GM21528 (cell line): ENCODE results near the gene HSDL2.
"Not testable (repeated sequence)": the region's sequence is repeated elsewhere in the genome, so short reads cannot be mapped to it uniquely, and the experiment has no call there.

ENCODE experiments used
- ATAC-seq: cut with Tn5 transposase; IDR thresholded peaks from one replicate; pipeline ENCODE4 v1.9.1; 2021; ENCODE audit warnings: mild to moderate bottlenecking, moderate library complexity; ENCODE audit not compliant: unreplicated experiment, low FRiP score

The HSDL2 gene

DNA sequence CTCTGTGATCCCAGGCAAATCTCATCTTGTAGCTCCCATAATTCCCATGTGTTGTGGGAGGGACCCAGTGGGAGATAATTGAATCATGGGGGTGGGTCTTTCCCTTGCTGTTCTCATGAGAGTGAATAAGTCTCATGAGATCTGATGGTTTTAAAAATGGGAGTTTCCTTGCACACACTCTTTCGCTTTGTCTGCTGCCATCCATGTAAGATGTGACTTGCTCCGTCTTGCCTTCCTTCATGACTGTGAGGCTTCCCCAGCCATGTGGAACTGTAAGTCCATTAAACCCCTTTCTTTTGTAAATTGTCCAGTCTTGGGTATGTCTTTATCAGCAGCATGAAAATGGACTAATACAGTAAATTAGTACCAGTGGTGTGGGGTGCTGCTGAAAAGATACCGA, 14.7 kb upstream of the HSDL2 start:
- not testable (repeated sequence) for ATAC-seq

DNA sequence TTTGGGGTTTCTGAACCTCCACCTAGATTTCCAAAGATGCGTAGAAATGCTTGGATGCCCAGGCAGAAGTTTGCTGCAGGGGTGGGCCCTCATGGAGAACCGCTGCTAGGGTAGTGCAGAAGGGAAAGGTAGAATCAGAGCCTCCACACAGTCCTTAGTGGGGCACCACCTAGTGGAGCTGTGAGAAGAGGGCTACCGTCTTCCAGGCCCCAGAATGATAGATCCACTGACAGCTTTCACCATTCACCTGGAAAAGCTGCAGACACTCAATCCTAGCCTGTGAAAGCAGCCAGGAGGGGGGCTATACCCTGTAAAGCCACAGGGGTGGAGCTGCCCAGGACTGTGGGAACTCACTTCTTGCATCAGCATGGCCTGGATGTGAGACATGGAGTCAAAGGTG, 13.3 kb upstream of the HSDL2 start:
- ATAC-seq, result no peak

DNA sequence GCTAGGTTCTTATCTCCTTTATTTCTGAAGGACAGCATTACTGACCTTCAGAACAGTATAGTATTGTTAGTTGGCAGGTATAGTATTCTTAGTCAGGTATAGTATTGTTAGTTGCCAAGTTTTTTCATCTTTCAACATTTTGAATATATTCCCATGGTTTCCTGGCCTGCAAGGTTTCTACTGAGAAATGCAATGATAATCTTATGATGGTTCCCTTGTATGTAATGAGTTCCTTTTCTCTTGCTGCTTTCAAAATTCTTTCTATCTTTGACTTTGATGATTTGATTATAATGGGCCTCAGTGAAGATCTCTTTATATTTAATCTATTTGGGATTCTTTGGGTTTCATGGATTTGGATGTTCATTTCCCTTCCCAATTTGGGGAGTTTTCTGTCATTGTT, 12.4 kb upstream of the HSDL2 start:
- no peak for ATAC-seq

DNA sequence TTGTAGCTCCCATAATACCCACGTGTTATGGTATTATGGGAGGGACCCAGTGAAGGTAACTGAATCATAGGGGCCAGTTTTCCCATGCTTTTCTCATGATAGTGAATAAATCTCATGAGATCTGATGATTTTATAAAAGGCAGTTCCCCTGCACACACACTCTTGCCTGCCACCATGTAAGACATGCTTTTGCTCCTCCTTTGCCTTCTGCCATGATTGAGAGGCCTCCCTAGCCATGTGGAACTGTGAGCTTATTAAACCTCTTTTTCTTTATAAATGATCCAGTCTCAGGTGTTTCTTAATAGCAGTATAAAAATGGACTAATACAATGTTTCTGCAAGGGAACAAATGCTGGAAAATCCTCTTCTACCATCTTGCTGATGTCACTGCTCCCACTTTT, 10.1 kb upstream of the HSDL2 start:
- no peak for ATAC-seq

DNA sequence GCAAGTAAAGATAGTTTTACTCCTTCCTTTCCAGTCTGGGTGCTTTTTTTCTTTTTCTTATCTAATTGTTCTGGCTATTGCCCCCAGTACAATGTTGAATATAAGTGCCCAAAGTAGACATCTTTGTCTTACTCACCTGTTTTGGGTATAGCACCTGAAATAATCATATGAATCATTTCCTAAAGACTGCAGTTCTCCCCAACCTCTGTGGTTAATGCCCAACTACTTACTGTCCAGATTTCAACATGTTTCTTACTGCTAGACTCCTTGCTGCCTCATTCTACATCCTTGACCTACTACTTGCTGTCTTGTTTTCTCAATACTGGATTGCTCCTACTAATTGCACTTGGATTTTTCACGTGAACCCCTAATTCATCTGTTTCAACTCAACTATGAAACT, 8.8 kb upstream of the HSDL2 start:
- no peak for ATAC-seq

DNA sequence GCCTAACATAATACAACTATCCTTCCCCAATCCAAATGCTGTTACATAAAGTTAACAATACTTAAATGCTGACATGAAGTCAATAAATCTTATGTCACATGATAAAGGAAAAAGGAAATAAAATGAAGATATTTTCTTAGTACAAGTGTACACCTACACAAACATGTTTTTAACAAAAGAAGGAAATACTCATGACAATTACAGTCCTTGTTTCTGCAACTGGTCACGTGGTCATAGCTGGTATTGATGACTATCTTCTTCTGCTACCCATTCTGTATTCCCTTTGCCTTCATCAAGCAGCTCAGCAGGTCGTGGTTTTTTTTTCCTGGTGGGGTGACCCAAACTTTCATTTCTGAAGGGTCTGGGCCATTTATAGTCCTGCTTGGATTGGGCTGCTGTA, 6.2 kb upstream of the HSDL2 start:
- ATAC-seq, result not testable (repeated sequence)

DNA sequence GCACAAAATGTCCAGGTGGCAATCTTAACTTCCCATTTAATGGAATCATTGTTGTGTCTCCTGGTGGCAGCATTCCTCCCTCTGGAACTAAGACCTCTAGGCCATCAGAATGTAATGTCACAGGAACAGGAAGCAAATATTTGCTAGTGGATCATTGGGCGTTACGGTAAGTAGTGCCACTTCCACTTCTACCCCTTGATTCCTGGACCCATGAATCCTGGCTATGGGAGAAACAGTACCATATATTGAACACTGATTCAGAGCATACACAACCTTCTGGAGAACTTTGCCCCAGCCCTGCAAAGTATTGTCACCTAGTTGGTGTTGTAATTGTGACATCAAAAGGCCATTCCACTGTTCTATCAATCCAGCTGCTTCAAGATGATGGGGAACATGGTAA, 5.7 kb upstream of the HSDL2 start:
- not testable (repeated sequence) for ATAC-seq

DNA sequence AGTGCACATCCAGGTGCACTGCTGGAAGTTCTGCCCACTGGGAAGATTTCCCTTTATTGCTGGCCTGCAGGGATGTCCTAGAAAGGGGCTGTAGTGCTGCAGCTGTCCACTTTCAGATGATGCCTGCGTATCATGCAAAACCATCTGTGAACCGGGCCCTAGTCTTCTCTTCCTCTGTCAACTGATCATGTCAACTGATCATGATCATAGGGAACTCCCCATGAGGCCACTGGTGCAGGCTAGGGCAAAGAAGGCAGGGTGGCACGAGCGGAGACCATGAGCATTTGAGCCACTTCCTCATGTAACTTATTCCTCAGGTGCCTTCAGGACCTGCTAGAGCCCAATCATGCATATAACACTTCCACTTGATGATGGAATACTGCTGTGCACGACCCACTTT, 4.5 kb upstream of the HSDL2 start:
- no peak for ATAC-seq

DNA sequence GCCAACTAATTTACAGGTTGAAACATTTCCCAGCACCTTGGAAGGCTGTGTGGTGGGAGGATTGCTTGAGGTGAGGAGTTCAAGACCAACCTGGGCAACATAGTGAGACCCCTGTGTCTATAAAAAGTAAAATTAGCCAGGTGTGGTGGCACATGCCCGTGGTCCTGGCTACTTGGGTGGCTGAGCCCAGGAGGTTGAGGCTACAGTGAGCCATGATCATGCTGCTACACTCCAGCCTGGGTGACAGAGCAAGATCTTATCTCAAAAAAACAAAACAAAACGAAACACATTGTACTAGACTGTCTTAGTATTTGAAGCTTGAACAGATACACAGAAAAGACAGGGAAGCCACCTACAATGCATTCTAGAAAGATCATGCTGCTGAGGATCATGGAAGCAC, 2.8 kb upstream of the HSDL2 start:
- no peak for ATAC-seq

DNA sequence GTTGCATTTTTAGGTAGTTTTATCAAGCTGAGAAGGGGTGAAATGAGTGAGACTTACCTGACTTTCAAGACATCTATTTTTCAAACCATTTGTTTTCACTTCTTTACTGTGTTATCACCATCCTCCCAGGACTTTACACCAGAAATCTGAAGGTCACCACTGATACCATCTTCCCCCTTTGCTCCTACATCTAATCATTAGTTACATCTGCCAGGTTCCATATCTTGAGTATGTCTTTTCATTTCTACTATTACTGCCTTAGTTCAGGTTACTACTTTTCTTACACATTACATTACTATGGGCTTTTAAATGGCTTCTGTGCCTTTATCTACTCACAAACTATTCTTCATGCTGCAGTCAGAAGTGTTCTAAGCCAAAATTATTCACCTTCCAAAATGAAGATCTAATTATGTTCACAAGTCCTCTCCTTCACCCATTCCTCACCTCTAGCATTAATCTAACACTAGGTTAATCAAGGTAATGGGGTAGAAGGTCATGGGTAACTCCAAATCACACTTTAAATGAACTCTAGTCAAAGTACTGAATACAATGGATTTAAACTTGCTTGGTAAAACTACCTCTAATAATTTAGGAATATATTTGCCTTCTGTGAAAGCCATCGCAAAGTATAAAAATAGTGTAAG, 2.1 kb upstream of the HSDL2 start:
- no peak for ATAC-seq

DNA sequence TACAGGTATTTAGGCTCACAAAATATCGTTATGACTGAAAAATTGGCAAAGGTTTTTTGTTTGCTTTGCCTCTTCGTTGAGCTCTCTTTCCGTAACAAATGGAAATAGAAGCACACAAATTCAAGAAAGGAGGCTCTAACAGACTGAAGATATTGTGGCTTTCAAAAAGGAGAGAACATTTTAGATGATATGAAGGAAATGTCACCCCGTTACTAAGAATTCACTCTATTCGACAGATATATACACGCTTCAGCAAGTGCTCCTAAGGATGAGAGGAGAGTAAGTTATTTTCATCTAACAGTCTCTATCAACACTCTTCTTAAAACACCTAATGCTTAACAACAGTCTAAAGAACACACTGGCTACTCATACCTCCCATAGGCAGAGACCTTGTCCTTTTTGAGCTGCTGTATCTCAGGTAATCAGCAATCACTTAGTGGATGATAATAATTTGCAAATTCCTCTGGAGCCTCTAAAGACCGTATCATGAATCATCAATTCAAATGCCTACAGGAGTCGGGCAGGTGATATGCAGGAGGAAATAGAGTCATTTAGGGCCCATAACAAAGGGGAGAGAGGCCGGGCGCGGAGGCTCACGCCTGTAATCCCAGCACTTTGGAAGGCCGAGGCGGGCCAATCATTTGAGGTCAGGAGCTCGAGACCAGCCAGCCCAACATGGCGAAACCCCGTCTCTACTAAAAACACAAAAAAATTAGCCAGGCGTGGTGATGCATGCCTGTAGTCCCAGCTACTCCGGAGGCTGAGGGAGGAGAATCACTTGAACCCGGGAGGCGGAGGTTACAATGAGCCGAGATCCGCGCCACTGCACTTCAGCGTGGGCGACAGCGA, 1.4 kb upstream of the HSDL2 start:
- ATAC-seq, result peak; percentile 17

DNA sequence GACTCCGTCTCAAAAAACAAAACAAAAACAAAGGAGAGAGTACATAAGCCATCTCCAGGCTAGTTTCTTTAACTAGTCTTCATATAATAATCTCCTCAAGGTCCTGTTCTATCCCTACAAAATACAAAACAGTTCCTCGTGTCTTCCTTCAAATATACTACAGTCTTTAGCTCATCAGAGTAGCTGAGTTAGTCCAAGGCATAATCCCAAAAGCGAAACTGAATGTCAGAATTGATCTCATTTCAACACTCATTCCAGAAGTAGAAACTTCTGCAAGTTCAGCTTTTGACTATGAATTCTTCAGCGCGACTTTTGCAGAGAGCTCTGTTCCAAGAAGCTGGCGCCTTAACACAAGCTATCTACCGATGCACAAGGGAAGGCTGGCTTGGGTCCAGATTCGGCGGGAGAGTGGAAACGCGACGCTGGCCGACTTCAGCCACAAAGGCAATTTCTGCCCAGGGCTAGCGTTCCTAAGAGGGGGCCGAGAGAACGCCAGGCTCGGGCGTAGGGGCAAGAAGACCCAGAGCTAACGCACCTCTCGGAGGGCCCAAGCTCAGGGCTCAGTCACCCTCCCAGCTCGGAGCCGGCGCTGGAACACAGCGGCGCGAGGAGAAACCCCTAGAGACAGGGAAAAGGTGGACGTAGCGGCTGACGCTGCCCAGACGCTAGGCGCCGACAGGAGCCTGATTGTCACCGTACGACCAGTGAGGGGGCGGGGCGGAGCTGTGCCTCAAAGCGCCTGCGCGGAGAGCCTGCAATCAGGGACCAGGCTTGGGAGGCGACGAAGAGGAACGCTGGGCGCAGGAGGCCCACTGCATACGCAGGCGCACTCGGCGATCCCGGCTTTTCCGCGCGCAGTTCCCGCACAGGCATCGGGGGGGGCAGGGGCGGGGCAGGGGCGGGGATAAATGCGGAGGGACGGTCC, 469 bp upstream of the HSDL2 start:
- peak; percentile 85 for ATAC-seq

DNA sequence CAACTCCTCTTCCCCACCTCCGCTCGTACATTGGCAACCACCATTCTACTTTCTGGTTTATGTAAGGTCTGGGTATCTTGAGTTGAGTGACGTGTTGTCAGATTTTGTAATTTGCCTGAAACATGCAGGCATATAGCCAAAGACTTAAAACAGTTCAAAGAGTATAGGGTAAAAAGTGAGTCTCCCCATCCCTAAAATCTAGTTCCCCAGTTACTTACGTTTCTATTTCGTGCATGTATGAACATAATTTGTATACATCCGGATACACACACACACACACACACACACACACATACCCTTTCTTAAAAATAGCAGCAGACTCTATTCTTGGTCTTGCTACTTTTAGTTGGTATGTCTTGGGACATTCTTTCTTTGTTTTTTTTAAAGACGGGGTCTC, 915 bp downstream of the HSDL2 start:
- no peak for ATAC-seq

DNA sequence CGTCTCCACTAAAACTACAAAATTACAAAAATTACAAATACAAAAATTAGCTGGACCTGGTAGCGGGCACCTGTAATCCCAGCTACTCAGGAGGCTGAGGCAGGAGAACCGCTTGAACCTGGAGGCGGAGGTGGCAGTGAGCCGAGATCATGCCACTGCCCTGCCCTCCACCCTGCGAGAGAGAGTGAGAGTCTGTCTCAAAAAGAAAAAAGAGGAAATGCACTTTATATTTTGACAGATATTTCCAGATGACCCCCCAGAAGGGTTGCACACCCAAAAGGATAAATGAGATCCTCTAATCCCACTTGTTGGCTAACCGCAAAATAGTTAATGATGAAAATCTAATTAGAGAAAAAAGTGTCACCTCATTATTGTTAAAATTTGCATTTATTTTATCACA, 2.2 kb downstream of the HSDL2 start:
- ATAC-seq, result no peak

DNA sequence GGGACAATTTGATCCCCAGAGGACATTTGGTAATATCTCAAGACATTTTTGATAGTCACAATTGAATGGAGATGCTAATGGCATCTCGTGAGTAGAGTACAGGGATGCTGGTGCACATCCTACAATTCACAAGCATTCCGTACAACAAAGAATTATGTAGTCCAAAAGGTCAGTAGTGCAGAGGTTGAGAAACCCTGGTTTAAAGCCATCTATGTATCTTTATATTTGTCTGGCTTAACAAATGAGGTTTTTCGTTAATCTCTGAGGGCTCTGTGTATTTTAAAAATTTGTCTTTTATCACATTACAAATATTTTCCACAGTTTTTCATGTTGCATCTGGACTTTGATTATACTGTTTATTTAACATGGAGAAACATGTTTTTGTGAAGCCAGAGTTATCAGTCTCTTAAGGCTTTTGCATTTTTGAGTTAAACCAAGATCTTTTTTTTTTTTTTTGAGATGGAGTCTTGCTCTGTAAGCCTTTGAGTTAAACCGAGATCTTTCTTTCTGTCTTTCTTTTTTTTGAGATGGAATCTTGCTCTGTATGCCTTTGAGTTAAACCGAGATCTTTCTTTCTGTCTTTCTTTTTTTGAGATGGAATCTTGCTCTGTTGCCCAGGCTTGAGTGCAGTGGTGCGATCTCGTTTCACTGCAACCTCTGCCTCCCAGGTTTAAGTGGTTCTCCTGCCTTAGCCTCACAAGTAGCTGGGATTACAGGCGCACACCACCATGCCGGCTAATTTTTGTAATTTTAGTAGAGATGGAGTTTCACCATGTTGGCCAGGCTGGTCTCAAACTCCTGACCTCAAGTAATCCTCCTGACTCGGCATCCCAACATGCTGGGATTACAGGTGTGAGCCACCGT, 2.8 kb downstream of the HSDL2 start:
- ATAC-seq, result no peak

DNA sequence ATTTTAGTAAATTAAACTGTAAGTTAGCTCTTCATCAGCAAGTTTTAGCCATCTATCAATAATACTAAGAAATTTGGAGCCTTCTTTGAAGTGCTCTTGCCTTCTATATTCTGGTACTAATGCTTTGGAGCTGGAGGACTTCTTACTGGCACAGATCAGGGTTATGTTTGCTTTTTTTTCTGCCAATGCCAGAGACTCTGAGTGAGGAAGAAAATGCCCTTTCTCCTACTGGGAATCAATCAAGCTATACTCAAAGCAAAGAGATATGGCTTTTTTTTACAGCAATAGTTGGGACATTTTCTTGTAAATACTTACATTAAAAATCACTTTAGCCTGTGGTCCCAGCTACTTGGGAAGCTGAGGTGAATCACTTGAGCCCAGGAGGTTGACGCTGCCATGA, 4.3 kb downstream of the HSDL2 start:
- no peak for ATAC-seq

DNA sequence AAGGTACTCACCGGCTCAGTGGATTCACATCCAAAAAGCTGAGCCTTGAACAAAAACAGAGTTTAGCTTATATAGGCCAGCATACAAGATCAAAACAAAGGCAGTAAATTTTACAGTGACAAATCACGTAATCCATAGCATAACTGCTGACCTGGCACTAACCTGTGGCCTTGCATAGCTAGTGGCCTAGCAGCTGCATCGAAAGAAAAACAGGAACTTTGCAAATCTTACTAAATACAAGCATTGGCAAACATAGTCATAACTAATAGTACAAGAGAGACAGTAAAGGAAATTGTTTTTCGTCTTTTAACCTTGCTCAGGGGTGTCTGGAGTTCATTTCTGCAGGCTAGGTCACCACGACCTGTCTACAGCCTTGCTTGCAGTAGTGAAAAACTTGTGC, 4.8 kb downstream of the HSDL2 start:
- ATAC-seq, result no peak

DNA sequence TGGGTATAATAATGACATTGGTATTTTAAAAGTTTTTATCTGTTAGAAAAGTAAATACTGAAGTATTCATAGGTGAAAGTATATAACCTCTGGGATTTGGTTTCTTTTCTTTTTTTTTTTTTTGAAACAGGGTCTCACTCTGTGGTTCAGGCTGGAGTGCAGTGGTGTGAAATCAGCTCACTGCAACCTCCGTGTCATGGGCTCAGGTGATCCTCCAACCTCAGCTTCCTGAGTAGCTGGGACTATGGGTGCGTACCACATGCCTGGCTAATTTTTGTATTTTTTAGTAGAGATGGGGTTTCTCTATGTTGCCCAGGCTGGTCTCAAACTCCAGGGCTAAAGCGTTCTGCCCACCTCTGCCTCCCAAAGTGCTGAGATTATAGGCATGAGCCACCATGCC, 7.2 kb downstream of the HSDL2 start:
- no peak for ATAC-seq

DNA sequence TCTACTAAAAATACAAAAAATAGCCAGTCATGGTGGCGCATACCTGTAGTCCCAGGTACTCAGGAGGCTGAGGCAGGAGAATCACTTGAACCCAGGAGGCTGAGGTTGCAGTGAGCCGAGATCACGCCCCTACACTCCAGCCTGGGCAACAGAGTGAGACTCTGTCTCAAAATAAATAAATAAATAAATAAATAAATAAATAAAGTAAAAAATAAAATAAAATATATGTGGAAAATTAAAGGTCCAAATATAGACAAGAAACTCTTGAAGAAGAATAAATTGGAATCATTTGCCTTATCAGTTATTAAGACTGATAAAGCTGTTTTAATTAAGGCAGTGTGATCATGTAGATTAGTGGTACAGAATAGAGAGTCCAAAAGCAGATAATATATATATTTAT, 10.0 kb downstream of the HSDL2 start:
- ATAC-seq, result not testable (repeated sequence)

DNA sequence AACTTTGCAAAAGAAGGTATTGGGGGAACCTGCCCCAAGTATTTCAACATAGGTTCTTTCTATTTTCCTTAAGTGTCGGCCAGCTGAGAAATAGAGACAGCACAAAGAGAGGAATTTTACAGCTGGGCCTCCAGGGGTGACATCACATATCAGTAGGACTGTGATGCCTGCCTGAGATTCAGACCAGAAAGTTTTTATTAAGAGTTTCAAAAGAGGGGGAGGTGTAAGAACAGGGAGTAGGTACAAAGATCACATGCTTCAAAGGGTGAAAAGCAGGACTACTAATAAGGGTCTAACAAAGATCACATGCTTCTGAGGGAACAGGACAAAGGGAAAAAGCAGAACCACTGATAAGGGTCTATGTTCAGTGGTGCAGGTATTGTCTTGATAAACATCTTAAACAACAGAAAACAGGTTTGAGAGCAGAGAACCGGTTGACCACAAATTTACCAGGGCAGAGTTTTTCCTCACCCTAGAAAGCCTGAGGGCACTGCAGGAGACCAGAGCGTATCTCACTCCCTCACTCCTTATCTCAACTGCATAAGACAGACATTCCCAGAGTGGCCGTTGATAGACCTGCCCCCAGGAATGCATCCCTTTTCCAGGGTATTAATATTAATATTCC, 12.1 kb downstream of the HSDL2 start:
- not testable (repeated sequence) for ATAC-seq
